ENCODE data around the gene KLB.

Gene KLB

DNA sequence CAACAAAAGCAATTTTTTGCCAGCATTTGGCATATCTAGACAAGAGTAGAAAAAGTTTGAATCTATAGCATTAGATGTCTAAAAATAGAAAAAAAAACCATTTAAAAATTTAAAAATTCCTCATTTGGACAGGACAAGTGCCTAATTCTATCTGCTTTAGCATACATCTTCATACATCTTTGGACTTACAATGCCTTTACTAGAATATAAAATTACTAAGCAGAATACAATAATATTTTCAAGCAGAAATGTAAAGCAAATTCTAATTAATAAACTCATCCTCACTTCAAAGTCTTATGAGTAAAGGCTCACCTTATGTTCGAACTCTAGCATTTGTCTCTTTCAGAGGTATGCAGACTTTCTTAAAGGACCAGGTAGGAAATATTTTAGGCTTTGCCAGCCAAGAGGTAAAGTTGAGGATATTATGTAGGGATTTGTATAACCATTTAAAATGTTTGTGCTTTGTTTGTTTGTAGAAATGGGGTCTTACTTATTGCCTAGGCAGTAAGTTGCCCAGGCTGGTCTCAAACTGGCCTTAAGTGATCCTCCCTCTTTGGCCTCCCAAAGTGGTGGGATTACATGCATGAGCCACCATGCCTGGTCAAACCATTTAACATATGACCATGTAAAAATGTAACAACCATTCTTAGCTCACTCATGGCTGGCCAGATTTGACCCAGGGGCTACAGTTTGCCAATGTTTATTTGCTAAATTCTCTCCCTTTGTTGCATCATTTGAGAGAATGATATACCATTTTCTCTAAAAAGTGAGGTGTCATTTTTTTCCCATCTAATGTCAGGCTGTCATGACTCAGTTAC is 91.4 kb downstream of the KLB start:
- DNase-seq (ENCODE audit: extremely low spot score, insufficient read length, low read depth) (no peak), FAIRE-seq (no peak)

DNA sequence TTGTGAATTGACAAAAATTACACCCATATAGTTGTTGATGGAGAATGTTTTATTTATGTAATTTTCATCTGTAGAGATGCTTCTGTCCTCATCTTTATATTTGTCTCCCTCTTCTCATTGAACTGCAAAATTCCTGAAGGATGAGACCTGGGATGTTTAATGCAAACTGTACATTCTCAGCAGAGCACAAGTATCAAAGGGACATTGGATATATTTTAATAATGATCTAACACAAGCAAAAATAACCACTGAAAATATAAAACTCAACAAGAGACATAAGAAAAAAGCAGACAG is 91.9 kb downstream of the KLB start:
- FAIRE-seq = no peak
- no peak for DNase-seq (ENCODE audit: extremely low spot score, insufficient read length, low read depth)

All from GM18507 (cell line).